Cerebellar nuclear complex (tissue), 1 donor: Measurements from ENCODE around the gene WDR62.

Experiments
- DNase-seq, 2 experiments: peaks; one replicate each; lab custom pipeline; 2025; lab: John Stamatoyannopoulos, UW

WDR62 gene

GRCh38 chr19:36079389-36079945, 24.8 kb downstream of the WDR62 start:
- no peak for DNase-seq

- DNase-seq = no peak
Measured at GRCh38 chr19:36081385-36081784, 26.7 kb downstream of the WDR62 start.

- no peak for DNase-seq
Measured at GRCh38 chr19:36081894-36082293, 27.2 kb downstream of the WDR62 start.

- no peak for DNase-seq
Measured at GRCh38 chr19:36082916-36083315, 28.2 kb downstream of the WDR62 start.

GRCh38 chr19:36084231-36085009, 29.7 kb downstream of the WDR62 start:
- no peak for DNase-seq

GRCh38 chr19:36086326-36086725, 31.6 kb downstream of the WDR62 start:
- no peak for DNase-seq

- DNase-seq = no peak
Measured at GRCh38 chr19:36089847-36090246, 35.1 kb downstream of the WDR62 start.

GRCh38 chr19:36090910-36091695, 36.4 kb downstream of the WDR62 start:
- DNase-seq = no peak

GRCh38 chr19:36092566-36092965, 37.9 kb downstream of the WDR62 start:
- DNase-seq = no peak

GRCh38 chr19:36093146-36093662, 38.5 kb downstream of the WDR62 start:
- no peak for DNase-seq

- DNase-seq = no peak
Measured at GRCh38 chr19:36093687-36094086, 39.0 kb downstream of the WDR62 start.

GRCh38 chr19:36097036-36097435, 42.3 kb downstream of the WDR62 start:
- DNase-seq = no peak

GRCh38 chr19:36099166-36099785, 44.6 kb downstream of the WDR62 start:
- peak; percentile 41 to 63 for DNase-seq

GRCh38 chr19:36100476-36100875, 45.8 kb downstream of the WDR62 start:
- peak in 1 of 2 experiments; percentile 39 for DNase-seq

GRCh38 chr19:36101550-36102327, 47.0 kb downstream of the WDR62 start:
- no peak for DNase-seq

GRCh38 chr19:36103040-36103626, 48.4 kb downstream of the WDR62 start:
- no peak for DNase-seq

- no peak for DNase-seq
Measured at GRCh38 chr19:36103842-36104552, 49.3 kb downstream of the WDR62 start.

GRCh38 chr19:36106441-36106840, 51.7 kb downstream of the WDR62 start:
- DNase-seq = no peak

GRCh38 chr19:36106991-36107390, 52.3 kb downstream of the WDR62 start:
- DNase-seq = no peak

GRCh38 chr19:36108684-36109083, 54.0 kb downstream of the WDR62 start:
- DNase-seq = no peak
